Prostate gland (tissue), 2 donors: Measurements from ENCODE around the gene STKLD1. TPM values are rescaled to one million over a fixed set of nuclear protein-coding genes. Genes with fewer than 3 reads are reported as not detected.
A peak's percentile ranks its signal among the peaks of the same experiment; 100 is the strongest.

ENCODE experiments used
- DNase-seq: peaks from one replicate; pipeline ENCODE4 v3.0.0-alpha.2; 2019; ENCODE audit warnings: low spot score
- H3K27ac ChIP-seq, 2 donors: fragments of 200-600 bp; sonication (generic); 2 replicates each; pipeline ENCODE4 v1.5.1; 2017 to 2019
- H3K27me3 ChIP-seq: fragments of 200-600 bp; sonication (generic); replicated peaks from 2 replicates; pipeline ENCODE4 v1.5.1; 2019; ENCODE audit not compliant: insufficient read depth
- H3K36me3 ChIP-seq, 2 donors: fragments of 200-600 bp; sonication (generic); 1 replicate in 1 of 2; 2 replicates in 1 of 2; pipeline versions ENCODE4 v1.5.1 to v1.8.1; 2017 to 2019
- H3K4me1 ChIP-seq: fragments of 200-600 bp; sonication (generic); replicated peaks from 2 replicates; pipeline ENCODE4 v1.5.1; 2019
- H3K4me3 ChIP-seq, 2 donors: fragments of 200-600 bp; sonication (generic); 2 replicates each; pipeline ENCODE4 v1.5.1; 2017 to 2019
- H3K9me3 ChIP-seq: fragments of 200-600 bp; sonication (generic); 2 replicates; pipeline ENCODE4 v1.5.1; 2017
- CTCF ChIP-seq, 4 experiments: fragments of 200-600 bp in 2 of 4; fragments of 450-650 bp in 2 of 4; sonication (generic) in 2 of 4; IDR thresholded peaks; 1 replicate in 3 of 4; 2 replicates in 1 of 4; pipeline ENCODE4 v1.5.1; 2016 to 2019; ENCODE audit warnings: antibody characterized with exemption in 4 of 4, mild to moderate bottlenecking in 2 of 4, moderate library complexity in 2 of 4
- POLR2A ChIP-seq: fragments of 450-650 bp; IDR thresholded peaks from one replicate; pipeline ENCODE4 v1.6.1; 2016; ENCODE audit warnings: antibody characterized with exemption, mild to moderate bottlenecking
- POLR2AphosphoS5 ChIP-seq: sonication (generic); formaldehyde crosslinking; IDR thresholded peaks from one replicate; pipeline ENCODE4 v1.6.1; 2017; ENCODE audit warnings: antibody characterized with exemption
- WGBS: methylation state at CpG from one replicate; pipeline ENCODE4 v1.1.5; 2018; 5-methylcytosine and 5-hydroxymethylcytosine counted together
- intact Hi-C: fragments of 100-400 bp; cut with DNase I; formaldehyde crosslinking; loops from one replicate; pipeline ENCODE4 v1.14.2; 2022
- total RNA-seq, 2 donors: library from RNA; depleted of rRNA; stranded (reverse); fragments of >200 nt; gene quantifications; one replicate each; pipeline ENCODE4 v1.1.0, GENCODE V29; 2016

STKLD1 gene
- total RNA-seq, 2 donors from 2014 or later: 0.87 to 1.0 TPM

GRCh38 chr9:133406480-133407307 is 30.5 kb downstream of the STKLD1 start:
- TF ChIP-seq POLR2AphosphoS5 (no peak), CTCF (IDR thresholded peaks at IDR 0.05) (peak; percentile 83 to 91 (median 88))
- Histone ChIP-seq H3K27me3 (no peaks in the 10 kb centered on the region), H3K4me1 (no peaks in the 10 kb centered on the region), H3K9me3 (no peaks in the 10 kb centered on the region), H3K4me3 (no peak overlapping the region), H3K36me3 (peaks cover 3 to 12% of the 10 kb centered on the region in 2 donors), H3K27ac (no peak overlapping the region)
- DNase-seq: peak; percentile 55
- intact Hi-C loops: loop anchor here (1.0 kb wide), 1 partner anchor 80 kb away; no protein-coding TSS in a partner anchor
- 54% methylated on average over 24 of the region's 24 CpGs for WGBS

GRCh38 chr9:133408042-133408441 is 31.9 kb downstream of the STKLD1 start:
- intact Hi-C loops: no loop called here
- TF ChIP-seq POLR2A (no peak), POLR2AphosphoS5 (no peak), CTCF (IDR thresholded peaks at IDR 0.05) (no peak)
- H3K4me3 ChIP-seq: no peak overlapping the region
- H3K27me3 ChIP-seq: no peaks in the 10 kb centered on the region
- no peak for DNase-seq
- no peaks in the 10 kb centered on the region for H3K9me3 ChIP-seq
- no peak overlapping the region for H3K27ac ChIP-seq
- no peaks in the 10 kb centered on the region for H3K4me1 ChIP-seq
- H3K36me3 ChIP-seq: peaks cover 3 to 12% of the 10 kb centered on the region in 2 donors
- 96% methylated on average over 1 of the region's 1 CpG for WGBS

GRCh38 chr9:133415170-133415569 is 39.0 kb downstream of the STKLD1 start:
- Histone ChIP-seq H3K27ac (no peak overlapping the region), H3K36me3 (peaks cover 0 to 21% of the 10 kb centered on the region in 2 donors), H3K27me3 (no peaks in the 10 kb centered on the region), H3K4me3 (no peak overlapping the region), H3K4me1 (no peaks in the 10 kb centered on the region), H3K9me3 (no peaks in the 10 kb centered on the region)
- DNase-seq: no peak
- TF ChIP-seq POLR2AphosphoS5: no peak
- TF ChIP-seq POLR2A: no peak
- no peak for TF ChIP-seq CTCF (IDR thresholded peaks at IDR 0.05)
- WGBS: 67% methylated on average over 1 of the region's 1 CpG
- intact Hi-C loops: loop anchor here (5.0 kb wide), 1 partner anchor 42 kb away; the partner anchor contains the start of gene CACFD1

GRCh38 chr9:133417541-133418461 is 41.6 kb downstream of the STKLD1 start, which contains the start of gene REXO4:
Gene REXO4, minus strand, starts transcription at chr9:133418010. Its CDS starts 166 bp downstream, at chr9:133417844.
- DNase-seq: peak; percentile 51
- H3K4me3 ChIP-seq: peak within 1 kb of the TSS; percentile 67 to 84
- no peaks in the 10 kb centered on the region for H3K27me3 ChIP-seq
- intact Hi-C loops: loop anchor here (5.0 kb wide), 1 partner anchor 40 kb away; the partner anchor contains the start of gene CACFD1
- H3K9me3 ChIP-seq: no peaks in the 10 kb centered on the region
- 2% methylated on average over 69 of the region's 75 CpGs for WGBS
- peak within 1 kb of the TSS; percentile 71 to 78 for H3K27ac ChIP-seq
- H3K36me3 ChIP-seq: peaks cover 0 to 14% of the 10 kb centered on the region in 2 donors
- TF ChIP-seq POLR2A (peak; percentile 20), CTCF (IDR thresholded peaks at IDR 0.05) (no peak), POLR2AphosphoS5 (peak; percentile 78)
- no peaks in the 10 kb centered on the region for H3K4me1 ChIP-seq
